Cardiac fibroblast (primary cell): ENCODE results near the gene BMAL1.
"Not testable (repeated sequence)": the region's sequence is repeated elsewhere in the genome, so short reads cannot be mapped to it uniquely, and the experiment has no call there.

Experiments
- DNase-seq, 2 donors: peaks; one replicate each; pipeline versions ENCODE4 v3.0.0 to v3.0.0-alpha.2; 2010; ENCODE audit warnings: low read depth in 2 of 2
- H3K4me3 ChIP-seq, 2 donors: replicated peaks in 1 of 2; 1 replicate in 1 of 2; 2 replicates in 1 of 2; pipeline ENCODE4 v1.5.1; 2011; ENCODE audit warnings: low read depth in 2 of 2, low read length in 2 of 2, mild to moderate bottlenecking in 2 of 2, moderate library complexity in 1 of 2
- CTCF ChIP-seq: IDR thresholded peaks from one replicate; pipeline ENCODE4 v1.5.1; 2011; ENCODE audit warnings: low read depth, mild to moderate bottlenecking, low read length, inconsistent platforms

Gene BMAL1

GRCh38 chr11:13429836-13430235 is 152.2 kb downstream of the BMAL1 start:
- no peak for TF ChIP-seq CTCF
- DNase-seq: no peak
- no peak overlapping the region for H3K4me3 ChIP-seq

DNA sequence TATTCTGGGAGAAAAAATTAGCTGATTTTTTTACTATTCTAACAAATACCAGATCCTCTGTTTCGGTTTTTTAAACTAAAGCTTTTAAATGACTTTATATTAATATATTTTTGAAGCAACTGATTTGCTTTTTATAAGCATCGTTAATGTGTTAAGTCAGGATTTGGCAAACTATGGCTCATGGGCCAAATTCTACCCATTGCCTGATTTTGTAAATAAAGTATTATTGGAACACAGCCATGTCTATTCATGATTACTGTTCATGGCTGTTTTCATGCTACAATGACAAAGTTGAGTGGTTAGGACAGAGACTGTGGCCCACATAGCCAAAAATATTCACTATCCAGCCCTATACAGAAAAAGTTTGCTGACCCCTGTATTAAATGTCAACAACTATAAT is 155.8 kb downstream of the BMAL1 start:
- no peak for TF ChIP-seq CTCF
- DNase-seq: no peak
- H3K4me3 ChIP-seq: no peak overlapping the region

GRCh38 chr11:13434247-13435205 is 156.9 kb downstream of the BMAL1 start:
- H3K4me3 ChIP-seq: no peak overlapping the region
- TF ChIP-seq CTCF: no peak
- no peak for DNase-seq

DNA sequence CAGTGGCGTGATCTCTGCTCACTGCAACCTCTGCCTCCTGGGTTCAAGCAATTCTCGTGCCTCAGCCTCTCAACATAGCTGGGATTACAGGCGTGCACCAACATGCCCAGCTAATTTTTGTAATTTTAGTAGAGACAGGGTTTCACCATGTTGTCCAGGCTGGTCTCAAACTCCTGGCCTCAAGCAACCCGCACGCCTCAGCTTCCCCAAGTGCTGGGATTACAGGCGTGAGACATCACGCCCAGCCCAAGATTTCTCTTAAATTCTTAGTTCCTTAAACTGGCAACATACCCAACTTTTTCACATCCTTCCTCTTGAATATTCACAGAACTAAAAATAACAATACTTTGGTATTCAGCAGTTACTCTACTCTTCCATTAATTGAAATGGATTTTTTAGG is 159.2 kb downstream of the BMAL1 start:
- not testable (repeated sequence) for H3K4me3 ChIP-seq, DNase-seq
